ENCODE results near the gene ASCC1. TPM values are rescaled to one million over a fixed set of nuclear protein-coding genes. Genes with fewer than 3 reads are reported as not detected.

Gene ASCC1
- total and polyA plus RNA-seq, 2 donors from 2014 or later: 24.0 to 36.1 TPM

DNA sequence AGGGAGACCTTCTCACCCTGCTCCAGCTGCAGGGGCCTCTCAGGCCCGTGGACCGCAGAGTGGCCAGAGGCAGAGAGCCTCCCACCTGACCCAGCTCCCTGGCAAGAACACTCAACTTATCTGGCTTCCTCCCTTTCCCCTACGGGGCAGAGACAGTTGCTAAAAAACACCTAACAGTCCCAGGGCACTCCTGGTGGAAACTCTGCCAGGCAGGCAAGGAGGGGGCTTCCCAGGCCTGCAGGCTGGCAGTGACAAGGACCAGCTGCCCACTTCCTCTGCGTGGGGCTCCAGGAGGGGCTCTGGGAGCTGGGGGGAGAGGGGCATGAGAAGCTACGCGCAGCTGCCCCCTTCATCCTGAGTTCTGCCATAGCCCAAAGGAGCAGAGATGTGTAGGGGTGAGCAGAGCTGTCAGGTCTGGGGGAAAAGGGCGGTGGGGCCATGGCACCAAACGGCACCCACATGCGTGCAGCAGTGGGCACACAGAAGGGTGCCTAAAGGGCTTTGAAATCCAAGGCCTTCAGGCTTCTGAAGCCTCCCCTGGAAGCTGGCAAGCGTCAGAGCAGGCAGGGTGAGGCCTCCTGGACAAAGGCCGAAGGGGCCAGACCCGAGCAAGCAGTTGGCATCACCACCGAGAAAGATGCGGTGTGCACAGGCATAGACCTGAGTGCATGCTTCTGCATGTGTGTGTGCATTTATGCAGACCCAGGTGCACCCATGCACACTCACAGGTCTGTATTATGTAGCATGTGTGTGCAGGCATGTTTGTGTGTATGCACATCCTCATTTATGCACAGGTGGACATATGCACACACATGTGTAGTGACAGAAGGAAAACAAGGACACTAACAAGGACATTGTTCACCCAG, 142.1 kb downstream of the ASCC1 start:
- Histone ChIP-seq H3K9ac (ENCODE audit: low read length in 3 of 3) (no peak overlapping the region), H3K27ac (ENCODE audit: low read depth in 2 of 2, low read length in 2 of 2) (no peak overlapping the region), H3K4me3 (ENCODE audit: low read length in 3 of 3) (no peak overlapping the region), H3K36me3 (ENCODE audit: control insufficient read depth in 2 of 3, insufficient read depth in 3 of 3, low read length in 3 of 3) (no peaks in the 10 kb centered on the region), H3K9me3 (ENCODE audit: control insufficient read depth in 2 of 3, insufficient read depth in 1 of 3, low read length in 3 of 3) (no peaks in the 10 kb centered on the region), H3K27me3 (ENCODE audit: control insufficient read depth, insufficient read depth, low read length) (no peaks in the 10 kb centered on the region), H3K4me1 (ENCODE audit: control insufficient read depth in 2 of 3, insufficient read depth in 2 of 3, low read depth in 1 of 3, low read length in 3 of 3) (no peaks in the 10 kb centered on the region)
- DNase-seq (peak in 2 of 5 donors; percentile 35 to 42), FAIRE-seq (no peak)
- no peak for TF ChIP-seq CTCF (IDR thresholded peaks at IDR 0.05; ENCODE audit: borderline replicate concordance, extremely low read depth, insufficient read depth)
- intact Hi-C loops (cut with DNase I): no loop called here

DNA sequence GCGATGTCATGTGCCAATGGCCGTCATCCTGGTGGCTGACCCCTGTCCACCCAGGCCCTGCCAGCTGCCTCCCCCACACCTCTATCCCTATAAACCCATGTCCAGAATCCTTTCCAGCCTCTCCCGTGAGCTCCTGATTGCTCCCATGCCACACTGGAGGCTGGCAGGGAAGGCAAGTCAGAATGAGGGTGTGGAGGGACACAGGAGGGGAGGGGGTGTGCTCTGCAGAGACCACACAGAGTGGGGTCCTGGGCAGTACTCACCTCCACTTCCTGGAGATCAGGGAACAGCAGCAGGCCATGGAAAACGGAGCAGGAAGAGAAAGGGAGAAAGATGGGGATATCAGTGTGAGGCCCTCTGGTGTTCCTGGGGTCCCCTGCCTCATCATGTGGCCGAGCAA, 143.4 kb downstream of the ASCC1 start:
- H3K4me3 ChIP-seq (ENCODE audit: low read length in 3 of 3): no peak overlapping the region
- intact Hi-C loops (cut with DNase I): no loop called here
- H3K27ac ChIP-seq (ENCODE audit: low read depth in 2 of 2, low read length in 2 of 2): no peak overlapping the region
- H3K9ac ChIP-seq (ENCODE audit: low read length in 3 of 3): no peak overlapping the region
- FAIRE-seq (no peak), DNase-seq (no peak)
- no peak for TF ChIP-seq CTCF (IDR thresholded peaks at IDR 0.05; ENCODE audit: borderline replicate concordance, extremely low read depth, insufficient read depth)
- no peaks in the 10 kb centered on the region for H3K9me3 ChIP-seq (ENCODE audit: control insufficient read depth in 2 of 3, insufficient read depth in 1 of 3, low read length in 3 of 3)
- H3K36me3 ChIP-seq (ENCODE audit: control insufficient read depth in 2 of 3, insufficient read depth in 3 of 3, low read length in 3 of 3): no peaks in the 10 kb centered on the region
- H3K27me3 ChIP-seq (ENCODE audit: control insufficient read depth, insufficient read depth, low read length): no peaks in the 10 kb centered on the region
- peaks cover 0 to 1% (median 0%) of the 10 kb centered on the region in 3 donors for H3K4me1 ChIP-seq (ENCODE audit: control insufficient read depth in 2 of 3, insufficient read depth in 2 of 3, low read depth in 1 of 3, low read length in 3 of 3)

DNA sequence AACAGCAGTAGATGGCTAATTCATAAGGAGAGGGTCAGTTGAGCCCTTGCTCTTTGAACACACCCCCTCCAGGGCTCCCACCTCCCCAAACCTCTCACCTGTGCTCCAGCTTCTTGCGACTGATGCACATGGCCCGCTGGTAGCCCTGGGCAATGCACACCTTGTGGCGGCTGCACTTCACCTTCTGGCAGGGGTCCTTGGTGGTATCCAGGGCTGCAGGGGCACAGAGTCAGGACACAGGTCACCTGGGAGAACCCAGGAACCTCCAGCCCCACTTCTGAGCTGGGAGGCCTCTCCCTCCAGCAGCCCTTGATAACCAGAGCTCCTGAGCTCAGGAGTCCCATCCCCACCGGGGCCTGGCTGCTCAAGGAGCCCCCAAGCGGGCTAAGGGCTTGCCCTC, 144.0 kb downstream of the ASCC1 start:
- Histone ChIP-seq H3K36me3 (ENCODE audit: control insufficient read depth in 2 of 3, insufficient read depth in 3 of 3, low read length in 3 of 3) (no peaks in the 10 kb centered on the region), H3K27ac (ENCODE audit: low read depth in 2 of 2, low read length in 2 of 2) (no peak overlapping the region), H3K4me3 (ENCODE audit: low read length in 3 of 3) (no peak overlapping the region), H3K27me3 (ENCODE audit: control insufficient read depth, insufficient read depth, low read length) (no peaks in the 10 kb centered on the region), H3K9ac (ENCODE audit: low read length in 3 of 3) (no peak overlapping the region), H3K4me1 (ENCODE audit: control insufficient read depth in 2 of 3, insufficient read depth in 2 of 3, low read depth in 1 of 3, low read length in 3 of 3) (peaks cover 0 to 5% (median 0%) of the 10 kb centered on the region in 3 donors), H3K9me3 (ENCODE audit: control insufficient read depth in 2 of 3, insufficient read depth in 1 of 3, low read length in 3 of 3) (no peaks in the 10 kb centered on the region)
- intact Hi-C loops (cut with DNase I): no loop called here
- DNase-seq (no peak), FAIRE-seq (no peak)
- no peak for TF ChIP-seq CTCF (IDR thresholded peaks at IDR 0.05; ENCODE audit: borderline replicate concordance, extremely low read depth, insufficient read depth)

Measured in kidney (tissue), 14 donors.